Choroid plexus epithelial cell (primary cell): Measurements from ENCODE around the gene OR5B2.

Source experiments
- DNase-seq: peaks from one replicate; pipeline ENCODE4 v3.0.0-alpha.2; 2010; ENCODE audit warnings: low read depth
- H3K4me3 ChIP-seq: 2 replicates; pipeline ENCODE4 v1.5.1; 2011; ENCODE audit warnings: low read depth, mild to moderate bottlenecking, control low read depth, low read length, moderate library complexity
- CTCF ChIP-seq: conservative IDR thresholded peaks from 2 replicates; pipeline ENCODE4 v1.5.1; 2011; ENCODE audit warnings: low read depth, mild to moderate bottlenecking, control low read depth, inconsistent platforms, low read length, moderate library complexity

OR5B2 gene

GRCh38 chr11:58428021-58428420 is at the start of gene OR5B2:
TSS of gene OR5B2 (minus strand) at chr11:58428121. CDS start at chr11:58423261, 4,860 bp downstream.
- H3K4me3 ChIP-seq, result no peak within 1 kb of the TSS
- no peak for TF ChIP-seq CTCF
- no peak for DNase-seq

- DNase-seq, result peak; percentile 1
- no peak overlapping the region for H3K4me3 ChIP-seq
- no peak for TF ChIP-seq CTCF
Observed at GRCh38 chr11:58471892-58472291, 44.0 kb upstream of the OR5B2 start.

- no peak for TF ChIP-seq CTCF
- no peak overlapping the region for H3K4me3 ChIP-seq
- no peak for DNase-seq
Observed at GRCh38 chr11:58466293-58466692, 38.4 kb upstream of the OR5B2 start.

GRCh38 chr11:58465690-58466089 is 37.8 kb upstream of the OR5B2 start:
- H3K4me3 ChIP-seq, result no peak overlapping the region
- DNase-seq, result no peak
- no peak for TF ChIP-seq CTCF

GRCh38 chr11:58451585-58451984 is 23.7 kb upstream of the OR5B2 start:
- DNase-seq, result no peak
- TF ChIP-seq CTCF, result no peak
- H3K4me3 ChIP-seq, result no peak overlapping the region

- no peak overlapping the region for H3K4me3 ChIP-seq
Observed at GRCh38 chr11:58446294-58446693, 18.4 kb upstream of the OR5B2 start.

More at GRCh38 chr11:58446294-58446693, 18.4 kb upstream of the OR5B2 start:
- no peak for TF ChIP-seq CTCF
- DNase-seq, result no peak
